Tibial nerve (tissue), 4 donors: ENCODE data around the gene COG5.

Experiments
- EP300 ChIP-seq, 2 donors: sonication (generic); formaldehyde crosslinking; IDR thresholded peaks; one replicate each; pipeline ENCODE4 v1.6.1; 2017; ENCODE audit warnings: antibody characterized with exemption in 2 of 2, mild to moderate bottlenecking in 1 of 2
- TF ChIP-seq, protein P1 (sequence below), 5 experiments: fragments of 200-600 bp in 3 of 5; fragments of 450-650 bp in 2 of 5; sonication (generic) in 3 of 5; IDR thresholded peaks; one replicate each; pipeline ENCODE4 v1.5.1; 2016 to 2019; ENCODE audit warnings: antibody characterized with exemption in 5 of 5, mild to moderate bottlenecking in 3 of 5, moderate library complexity in 2 of 5

DNA sequence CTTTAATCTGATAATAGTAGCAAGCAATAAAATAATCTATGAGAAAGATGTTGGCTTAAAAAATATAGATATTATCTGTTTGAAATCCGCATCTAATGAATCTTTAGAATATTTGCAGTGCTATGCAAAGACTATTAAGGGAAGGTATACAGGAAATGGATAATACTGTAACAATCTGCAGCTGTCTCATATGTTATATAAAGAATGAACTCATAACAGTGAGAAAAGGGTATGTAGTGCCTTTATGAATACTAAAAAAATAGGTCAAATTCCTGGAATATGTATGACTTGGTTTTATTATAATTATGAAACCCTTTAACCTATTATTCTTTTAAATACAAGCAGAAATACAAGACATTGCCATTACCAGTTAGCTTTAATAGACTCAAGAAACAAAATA, 198.9 kb downstream of the COG5 start:
- TF ChIP-seq, protein P1, sequence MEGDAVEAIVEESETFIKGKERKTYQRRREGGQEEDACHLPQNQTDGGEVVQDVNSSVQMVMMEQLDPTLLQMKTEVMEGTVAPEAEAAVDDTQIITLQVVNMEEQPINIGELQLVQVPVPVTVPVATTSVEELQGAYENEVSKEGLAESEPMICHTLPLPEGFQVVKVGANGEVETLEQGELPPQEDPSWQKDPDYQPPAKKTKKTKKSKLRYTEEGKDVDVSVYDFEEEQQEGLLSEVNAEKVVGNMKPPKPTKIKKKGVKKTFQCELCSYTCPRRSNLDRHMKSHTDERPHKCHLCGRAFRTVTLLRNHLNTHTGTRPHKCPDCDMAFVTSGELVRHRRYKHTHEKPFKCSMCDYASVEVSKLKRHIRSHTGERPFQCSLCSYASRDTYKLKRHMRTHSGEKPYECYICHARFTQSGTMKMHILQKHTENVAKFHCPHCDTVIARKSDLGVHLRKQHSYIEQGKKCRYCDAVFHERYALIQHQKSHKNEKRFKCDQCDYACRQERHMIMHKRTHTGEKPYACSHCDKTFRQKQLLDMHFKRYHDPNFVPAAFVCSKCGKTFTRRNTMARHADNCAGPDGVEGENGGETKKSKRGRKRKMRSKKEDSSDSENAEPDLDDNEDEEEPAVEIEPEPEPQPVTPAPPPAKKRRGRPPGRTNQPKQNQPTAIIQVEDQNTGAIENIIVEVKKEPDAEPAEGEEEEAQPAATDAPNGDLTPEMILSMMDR (IDR thresholded peaks at IDR 0.05) = no peak
- TF ChIP-seq EP300 (IDR thresholded peaks at IDR 0.05) = no peak
